Panc1 (cell line): ENCODE measurements around the gene KCP. TPM values are rescaled to one million over a fixed set of nuclear protein-coding genes. Genes with fewer than 3 reads are reported as not detected.

Source experiments
- ATAC-seq: fragments of 200-7000 bp; cut with Tn5 transposase; 2 replicates; pipeline ENCODE4 v1.9.1; 2020; ENCODE audit warnings: mild to moderate bottlenecking, moderate library complexity
- BruUV-seq: library from RNA; stranded (reverse); fragments of 400-500 nt; replicated peaks from 2 replicates; lab custom pipeline; 2021; lab: Mats Ljungman, UMichigan
- CTCF ChIA-PET: fragments of 300-600 bp; sonication (Branson Sonifier 250); formaldehyde crosslinking; loops from one replicate; lab custom pipeline; 2022; ENCODE audit warnings: antibody characterized with exemption; lab: Charles Lee
- POLR2A ChIA-PET: fragments of 300-600 bp; sonication (Branson Sonifier 250); formaldehyde crosslinking; loops from one replicate; lab custom pipeline; 2022; ENCODE audit warnings: antibody characterized with exemption; lab: Charles Lee
- DNase-seq: peaks from one replicate; pipeline ENCODE4 v3.0.0-alpha.2; 2010; ENCODE audit warnings: low read depth, low spot score
- H3K27ac ChIP-seq: 2 replicates; pipeline ENCODE4 v1.5.1; 2011; ENCODE audit warnings: mild to moderate bottlenecking, low read length, inconsistent platforms
- H3K27me3 ChIP-seq: fragments of 200-500 bp; sonication (Bioruptor generic); 2 replicates; pipeline ENCODE4 v1.6.0; 2014; ENCODE audit warnings: low read length, inconsistent platforms; ENCODE audit not compliant: control insufficient read depth, insufficient read depth
- H3K36me3 ChIP-seq: fragments of 200-500 bp; sonication (Bioruptor generic); 2 replicates; pipeline ENCODE4 v1.5.1; 2014; ENCODE audit warnings: inconsistent platforms, mild to moderate bottlenecking, low read length, moderate library complexity; ENCODE audit not compliant: control insufficient read depth, insufficient read depth
- H3K4me1 ChIP-seq: 2 replicates; pipeline ENCODE4 v1.5.1; 2011; ENCODE audit warnings: inconsistent platforms, mild to moderate bottlenecking, low read length, moderate library complexity; ENCODE audit not compliant: control insufficient read depth, insufficient read depth
- H3K4me3 ChIP-seq, 2 experiments: 2 replicates each; pipeline ENCODE4 v1.5.1; 2011 to 2012; ENCODE audit warnings: low read depth in 2 of 2, low read length in 2 of 2, mild to moderate bottlenecking in 2 of 2, inconsistent platforms in 1 of 2, moderate library complexity in 1 of 2
- H3K9me3 ChIP-seq: fragments of 200-500 bp; sonication (Bioruptor generic); 2 replicates; pipeline ENCODE4 v1.5.1; 2014; ENCODE audit warnings: low read depth, mild to moderate bottlenecking, inconsistent platforms, low read length, moderate library complexity; ENCODE audit not compliant: control insufficient read depth, insufficient read depth
- CTCF ChIP-seq: fragments of 450-650 bp; IDR thresholded peaks from 2 replicates; pipeline ENCODE4 v1.5.1; 2017; ENCODE audit warnings: mild to moderate bottlenecking
- POLR2AphosphoS5 ChIP-seq: IDR thresholded peaks from 2 replicates; pipeline ENCODE4 v1.6.1; 2012; ENCODE audit warnings: mild to moderate bottlenecking, low read depth, low read length, moderate library complexity
- REST ChIP-seq, 2 experiments: IDR thresholded peaks; 2 replicates each; pipeline ENCODE4 v1.6.1; 2011 to 2012; ENCODE audit warnings: low read depth in 2 of 2, control low read depth in 1 of 2, low read length in 1 of 2, mild to moderate bottlenecking in 1 of 2, moderate library complexity in 1 of 2; ENCODE audit not compliant: insufficient read depth in 1 of 2
- SIN3A ChIP-seq: IDR thresholded peaks from 2 replicates; pipeline ENCODE4 v1.6.1; 2012; ENCODE audit warnings: low read depth, mild to moderate bottlenecking, low read length, moderate library complexity, borderline replicate concordance; ENCODE audit not compliant: insufficient read depth
- TCF7L2 ChIP-seq: IDR thresholded peaks from 2 replicates; pipeline ENCODE4 v1.6.1; 2011; ENCODE audit warnings: mild to moderate bottlenecking, low read depth, low read length, inconsistent platforms
- in situ Hi-C: cut with HindIII; loops from 2 replicates; pipeline ENCODE4 v1.10.0; 2016; ENCODE audit warnings: low sequenced_read_pairs, low pct_unique_long_range_greater_than_20kb
- intact Hi-C: fragments of 100-400 bp; cut with micrococcal nuclease; formaldehyde crosslinking; loops from one replicate; pipeline ENCODE4 v1.10.0; 2022; ENCODE audit not compliant: unreplicated experiment
- total RNA-seq: library from RNA; stranded (reverse); gene quantifications from one replicate; pipeline ENCODE4 v1.2.1, GENCODE V29; 2021; ENCODE audit not compliant: unreplicated experiment

Gene KCP
- total RNA-seq, 1 experiment from 2014 or later = 0.13 TPM

- H3K36me3 ChIP-seq = no peaks in the 10 kb centered on the region
- intact Hi-C loops (loop anchor here (10.0 kb wide), 1 partner anchor 156 kb away; no protein-coding TSS in a partner anchor), in situ Hi-C loops (no loop called here)
- ChIA-PET CTCF (interaction anchor here (0.6 kb wide), 1 partner anchor 64 kb away, joined by 8 read pairs; no protein-coding TSS in a partner anchor), POLR2A (no interaction called here)
- BruUV-seq = no TSS peak
- no peaks in the 10 kb centered on the region for H3K27me3 ChIP-seq
- H3K9me3 ChIP-seq = no peaks in the 10 kb centered on the region
- TF ChIP-seq POLR2AphosphoS5 (no peak), SIN3A (no peak), TCF7L2 (no peak), REST (IDR thresholded peaks at IDR 0.05; ENCODE audit: insufficient read depth in 1 of 2, low read depth in 2 of 2, low read length in 1 of 2) (no peak), CTCF (no peak)
- H3K4me1 ChIP-seq = no peaks in the 10 kb centered on the region
- peak; percentile 6; the same call in 1 of the 2 replicates for ATAC-seq
- no peak for DNase-seq
- H3K4me3 ChIP-seq = peak overlapping the region; percentile 54 to 67
- no peak overlapping the region; the same call in 1 of the 2 replicates for H3K27ac ChIP-seq
Observed at GRCh38 chr7:128938544-128939074, 28.1 kb upstream of the KCP start.

DNA sequence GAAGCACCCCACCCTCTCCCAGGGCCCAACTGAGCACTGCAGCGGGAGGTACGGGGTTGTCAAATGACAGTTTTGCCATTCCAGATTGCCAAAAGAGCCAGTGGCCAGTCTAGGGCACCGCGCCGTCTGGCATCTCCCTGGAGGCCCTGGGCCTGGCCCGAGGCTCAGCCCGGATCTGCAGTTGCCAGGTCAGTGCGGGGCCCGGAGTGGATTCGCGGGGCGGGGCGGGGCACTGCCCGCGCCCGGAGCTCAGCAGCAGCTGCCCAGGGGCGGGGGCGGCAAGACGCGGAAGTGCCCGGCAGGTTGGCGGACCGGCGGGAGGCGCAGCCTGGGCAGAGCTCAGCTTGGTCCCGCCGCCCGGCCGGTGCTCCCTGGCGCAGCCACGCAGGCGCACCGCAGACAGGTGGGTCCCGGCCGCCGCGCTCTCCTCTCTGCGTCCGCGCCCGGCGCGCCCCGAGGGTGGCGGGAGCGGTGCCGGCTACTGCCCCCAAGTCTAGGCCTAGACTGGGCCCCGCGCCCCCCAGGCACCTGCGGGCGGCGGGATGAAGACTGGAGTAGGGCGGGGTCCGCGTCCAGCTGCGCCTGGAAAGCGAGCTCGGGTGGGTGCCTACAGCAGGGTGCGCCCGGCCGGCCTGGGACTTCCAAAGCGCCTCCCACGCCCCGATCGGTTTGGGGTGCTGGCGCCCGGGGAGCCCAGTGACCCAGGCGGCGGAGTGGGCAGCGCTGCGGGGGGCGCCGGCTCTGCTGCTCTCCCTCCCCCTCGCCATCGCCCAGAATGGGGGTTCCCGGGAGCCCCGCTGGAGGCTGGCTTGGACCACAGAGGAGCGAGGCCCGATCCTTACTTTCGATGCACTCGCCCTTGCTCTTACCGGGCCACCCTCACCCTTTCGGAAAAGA is 27.4 kb upstream of the KCP start, which contains the start of gene IRF5:
TSS of gene IRF5 (plus strand) at position 281 of the 897 bp plus-strand sequence. CDS start 4,155 bp downstream, outside the sequence.
- H3K9me3 ChIP-seq = no peaks in the 10 kb centered on the region
- no peak for DNase-seq
- ChIA-PET POLR2A (no interaction called here), CTCF (interaction anchor here (0.6 kb wide), 1 partner anchor 65 kb away, joined by 8 read pairs; no protein-coding TSS in a partner anchor)
- no peaks in the 10 kb centered on the region for H3K27me3 ChIP-seq
- in situ Hi-C loops = no loop called here
- H3K27ac ChIP-seq = no peak within 1 kb of the TSS; the same call in 1 of the 2 replicates
- H3K4me3 ChIP-seq = peak within 1 kb of the TSS; percentile 54 to 67
- intact Hi-C loops = loop anchor here (10.0 kb wide), 1 partner anchor 157 kb away; no protein-coding TSS in a partner anchor
- no peak for TF ChIP-seq TCF7L2
- no peak for TF ChIP-seq REST (IDR thresholded peaks at IDR 0.05; ENCODE audit: insufficient read depth in 1 of 2, low read depth in 2 of 2, low read length in 1 of 2)
- TF ChIP-seq POLR2AphosphoS5 = no peak
- no peak for TF ChIP-seq SIN3A
- TF ChIP-seq CTCF = no peak
- no peaks in the 10 kb centered on the region for H3K36me3 ChIP-seq
- no TSS peak for BruUV-seq
- H3K4me1 ChIP-seq = no peaks in the 10 kb centered on the region
- peak; percentile 79 for ATAC-seq
